B cell (primary cell): ENCODE measurements around the gene PPT2. TPM values are rescaled to one million over a fixed set of nuclear protein-coding genes. Genes with fewer than 3 reads are reported as not detected.
A peak's percentile ranks its signal among the peaks of the same experiment; 100 is the strongest.

Experiments
- ATAC-seq: fragments of 200-7000 bp; cut with Tn5 transposase; one replicate; pipeline ENCODE4 v1.10.0; 2021; ENCODE audit warnings: low read depth, mild to moderate bottlenecking, moderate number of reproducible peaks, moderate library complexity
- CTCF ChIA-PET: fragments of 350-600 bp; sonication (Branson Sonifier 250); formaldehyde crosslinking; loops from one replicate; lab custom pipeline; 2021; ENCODE audit warnings: antibody characterized with exemption, inconsistent platforms; lab: Charles Lee
- POLR2A ChIA-PET: fragments of 350-600 bp; sonication (Branson Sonifier 250); formaldehyde crosslinking; loops from one replicate; lab custom pipeline; 2021; ENCODE audit warnings: antibody characterized with exemption; lab: Charles Lee
- DNase-seq: peaks from one replicate; pipeline ENCODE4 v3.0.0; 2013
- H2AFZ ChIP-seq: 2 replicates; pipeline ENCODE4 v1.6.1; 2012; ENCODE audit warnings: mild to moderate bottlenecking, low read depth, low read length; ENCODE audit not compliant: insufficient read depth, poor library complexity, severe bottlenecking
- H3K27ac ChIP-seq, 2 donors: 1 replicate in 1 of 2; 2 replicates in 1 of 2; pipeline ENCODE4 v1.5.1; 2012 to 2013; ENCODE audit warnings: low read length in 2 of 2, mild to moderate bottlenecking in 2 of 2, moderate library complexity in 1 of 2
- H3K27me3 ChIP-seq, 4 experiments: fragments of 200-600 bp in 1 of 4; sonication (generic) in 1 of 4; replicated peaks in 1 of 4; 1 replicate in 2 of 4; 2 replicates in 2 of 4; pipeline versions ENCODE4 v1.6.1 to v1.7.0; 2013 to 2016; ENCODE audit warnings: low read length in 3 of 4, mild to moderate bottlenecking in 2 of 4, mixed read lengths in 1 of 4, moderate library complexity in 1 of 4; ENCODE audit not compliant: insufficient read depth in 4 of 4, control insufficient read depth in 3 of 4; ENCODE audit errors: control extremely low read depth in 1 of 4
- H3K36me3 ChIP-seq, 2 experiments: replicated peaks in 1 of 2; 1 replicate in 1 of 2; 2 replicates in 1 of 2; pipeline versions ENCODE4 v1.6.1 to v1.7.1; 2013; ENCODE audit warnings: low read length in 1 of 2; ENCODE audit not compliant: insufficient read depth in 2 of 2, control insufficient read depth in 1 of 2; ENCODE audit errors: control extremely low read depth in 1 of 2, extremely low read depth in 1 of 2
- H3K4me1 ChIP-seq, 2 donors: fragments of 200-600 bp in 1 of 2; sonication (generic) in 1 of 2; 1 replicate in 1 of 2; 2 replicates in 1 of 2; pipeline versions ENCODE4 v1.5.1 to v1.6.1; 2013 to 2017; ENCODE audit warnings: low read length in 2 of 2; ENCODE audit not compliant: control insufficient read depth in 2 of 2, insufficient read depth in 2 of 2
- H3K4me2 ChIP-seq: replicated peaks from 2 replicates; pipeline ENCODE3; 2012; ENCODE audit warnings: mild to moderate bottlenecking, low read depth, low read length; ENCODE audit not compliant: poor library complexity, severe bottlenecking
- H3K4me3 ChIP-seq, 5 experiments: fragments of 200-600 bp in 1 of 5; sonication (generic) in 1 of 5; 1 replicate in 3 of 5; 2 replicates in 2 of 5; pipeline versions ENCODE4 v1.5.1 to v1.7.0; 2011 to 2016; ENCODE audit warnings: low read length in 4 of 5, mild to moderate bottlenecking in 4 of 5, low read depth in 2 of 5, control low read depth in 1 of 5, moderate library complexity in 1 of 5; ENCODE audit not compliant: insufficient read depth in 1 of 5; ENCODE audit errors: control extremely low read depth in 1 of 5, extremely low read depth in 1 of 5
- H3K79me2 ChIP-seq: fragments of 200-600 bp; sonication (generic); one replicate; pipeline ENCODE4 v1.6.0; 2016; ENCODE audit warnings: low read length; ENCODE audit not compliant: control insufficient read depth, insufficient read depth
- H3K9ac ChIP-seq: fragments of 200-600 bp; sonication (generic); 2 replicates; pipeline ENCODE4 v1.6.1; 2017; ENCODE audit warnings: mild to moderate bottlenecking, low read length, moderate library complexity
- H3K9me3 ChIP-seq, 3 donors: one replicate each; pipeline versions ENCODE4 v1.6.1 to v1.7.1; 2013; ENCODE audit warnings: low read length in 2 of 3; ENCODE audit not compliant: control insufficient read depth in 2 of 3, insufficient read depth in 1 of 3; ENCODE audit errors: control extremely low read depth in 1 of 3
- H4K20me1 ChIP-seq: 2 replicates; pipeline ENCODE4 v1.6.0; 2012; ENCODE audit warnings: mild to moderate bottlenecking, low read length; ENCODE audit not compliant: insufficient read depth, control insufficient read depth, poor library complexity, severe bottlenecking
- H3K27ac Mint-ChIP-seq: one replicate; pipeline ENCODE4 v1.8.0; 2021; ENCODE audit warnings: mixed read lengths
- H3K27me3 Mint-ChIP-seq: one replicate; pipeline ENCODE4 v1.8.0; 2021; ENCODE audit warnings: mixed read lengths
- H3K4me1 Mint-ChIP-seq: one replicate; pipeline ENCODE4 v1.8.0; 2021; ENCODE audit warnings: mixed read lengths
- H3K4me3 Mint-ChIP-seq: one replicate; pipeline ENCODE4 v1.8.0; 2021; ENCODE audit warnings: mixed read lengths
- H3K9me3 Mint-ChIP-seq: one replicate; pipeline ENCODE4 v1.8.0; 2022; ENCODE audit warnings: mixed read lengths; ENCODE audit not compliant: insufficient read depth
- EZH2 ChIP-seq: IDR thresholded peaks from 2 replicates; pipeline ENCODE4 v1.6.1; 2012; ENCODE audit warnings: borderline replicate concordance, low read depth, mild to moderate bottlenecking, moderate library complexity, low read length; ENCODE audit not compliant: insufficient read depth, poor library complexity, severe bottlenecking
- WGBS: methylation state at CpG from one replicate; pipeline ENCODE4 v1.1.5; 2013; ENCODE audit warnings: missing lambda C conversion rate; ENCODE audit not compliant: insufficient coverage; 5-methylcytosine and 5-hydroxymethylcytosine counted together
- intact Hi-C: fragments of 100-400 bp; cut with micrococcal nuclease; formaldehyde crosslinking; loops from one replicate; pipeline ENCODE4 v1.10.0; 2022
- polyA plus RNA-seq: library from polyadenylated mRNA; depleted of rRNA; stranded (reverse); fragments of >200 nt; gene quantifications from 2 replicates; pipeline ENCODE4 v1.2.3, GENCODE V29; 2012
- total RNA-seq, 2 donors: library from RNA; stranded (reverse); fragments of 120-200 nt in 1 of 2; gene quantifications; 1 replicate in 1 of 2; 2 replicates in 1 of 2; pipeline versions ENCODE4 v1.2.3 to v1.2.4, GENCODE V29; 2013 to 2022
- TF ChIP-seq, protein P1 (sequence below): fragments of 200-600 bp; IDR thresholded peaks from one replicate; pipeline ENCODE4 v1.8.0; 2022; ENCODE audit warnings: antibody characterized with exemption, mild to moderate bottlenecking

PPT2 gene
- total and polyA plus RNA-seq, 2 donors (not counting 1 experiment from before 2014, with no cell fraction given), result 1.2 to 4.2 TPM

DNA sequence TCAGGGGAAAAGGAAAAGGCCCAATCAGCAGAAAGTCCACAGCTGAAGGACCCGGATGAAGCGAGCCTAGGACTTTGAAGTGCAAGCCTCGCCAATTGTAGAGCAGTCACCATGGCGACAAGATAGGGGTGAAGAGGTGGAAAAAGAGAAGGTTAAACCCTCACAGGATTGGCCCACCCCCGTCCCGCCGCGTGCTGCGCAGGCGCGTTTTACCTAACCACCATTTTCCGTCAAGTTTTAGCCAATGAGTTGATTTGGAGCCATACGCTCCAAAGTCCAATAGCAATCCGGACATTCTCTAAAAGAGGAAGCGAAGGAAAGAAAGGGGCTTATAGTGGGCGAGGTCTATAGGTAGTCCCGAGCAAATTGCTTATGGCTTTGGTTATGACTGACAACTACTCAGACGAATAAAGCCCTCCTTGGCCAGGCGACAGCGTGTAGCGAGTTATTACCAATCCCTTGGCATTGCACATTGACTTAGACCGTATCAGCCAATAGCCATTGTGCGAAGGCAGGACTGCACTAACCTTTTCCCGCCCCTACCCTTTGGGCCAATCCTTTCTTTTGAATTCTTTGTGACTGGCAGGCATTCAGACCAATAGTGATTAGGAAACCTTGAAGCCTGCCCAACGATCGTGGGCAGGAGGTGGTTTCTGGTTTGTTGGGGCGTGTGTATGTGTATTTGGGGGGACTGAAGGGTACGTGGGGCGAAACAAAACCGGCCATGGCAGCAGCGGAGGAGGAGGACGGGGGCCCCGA, 24.0 kb downstream of the PPT2 start, which contains the start of gene RNF5:
Gene RNF5, plus strand, starts transcription at position 618 of the 759 bp plus-strand sequence. Its CDS starts 107 bp downstream, at position 725.
- Histone ChIP-seq H3K79me2 (peaks cover 27% of the 10 kb centered on the region), H3K27me3 (no peaks in the 10 kb centered on the region), H3K27ac (peak within 1 kb of the TSS; percentile 97 to 98), H3K9me3 (no peaks in the 10 kb centered on the region), H2AFZ (peak within 1 kb of the TSS; percentile 86), H3K36me3 (peaks cover 0 to 27% of the 10 kb centered on the region in 2 experiments), H3K4me3 (peak within 1 kb of the TSS; percentile 68 to 92 (median 75)), H3K4me1 (peaks cover 34 to 47% of the 10 kb centered on the region in 2 donors), H3K9ac (peak within 1 kb of the TSS; percentile 81), H3K4me2 (peak within 1 kb of the TSS; percentile 93), H4K20me1 (no peaks in the 10 kb centered on the region)
- POLR2A ChIA-PET, result interaction anchor here (0.6 to 3.0 kb wide), 10 partner anchors 11 to 793 kb away, joined by 3 to 25 read pairs (median 7); partner anchors contain the start of genes FKBPL, GPSM3 and PBX2
- no peaks in the 10 kb centered on the region for H3K27me3 Mint-ChIP-seq
- peak; percentile 79 for ATAC-seq
- WGBS, result 0% methylated on average over 16 of the region's 33 CpGs
- peaks cover 68% of the 10 kb centered on the region for H3K4me1 Mint-ChIP-seq
- DNase-seq, result peak; percentile 99
- CTCF ChIA-PET, result interaction anchor here (0.9 to 1.4 kb wide), 3 partner anchors 13 to 23 kb away, joined by 3 to 6 read pairs (median 6); no protein-coding TSS in a partner anchor
- TF ChIP-seq, protein P1, sequence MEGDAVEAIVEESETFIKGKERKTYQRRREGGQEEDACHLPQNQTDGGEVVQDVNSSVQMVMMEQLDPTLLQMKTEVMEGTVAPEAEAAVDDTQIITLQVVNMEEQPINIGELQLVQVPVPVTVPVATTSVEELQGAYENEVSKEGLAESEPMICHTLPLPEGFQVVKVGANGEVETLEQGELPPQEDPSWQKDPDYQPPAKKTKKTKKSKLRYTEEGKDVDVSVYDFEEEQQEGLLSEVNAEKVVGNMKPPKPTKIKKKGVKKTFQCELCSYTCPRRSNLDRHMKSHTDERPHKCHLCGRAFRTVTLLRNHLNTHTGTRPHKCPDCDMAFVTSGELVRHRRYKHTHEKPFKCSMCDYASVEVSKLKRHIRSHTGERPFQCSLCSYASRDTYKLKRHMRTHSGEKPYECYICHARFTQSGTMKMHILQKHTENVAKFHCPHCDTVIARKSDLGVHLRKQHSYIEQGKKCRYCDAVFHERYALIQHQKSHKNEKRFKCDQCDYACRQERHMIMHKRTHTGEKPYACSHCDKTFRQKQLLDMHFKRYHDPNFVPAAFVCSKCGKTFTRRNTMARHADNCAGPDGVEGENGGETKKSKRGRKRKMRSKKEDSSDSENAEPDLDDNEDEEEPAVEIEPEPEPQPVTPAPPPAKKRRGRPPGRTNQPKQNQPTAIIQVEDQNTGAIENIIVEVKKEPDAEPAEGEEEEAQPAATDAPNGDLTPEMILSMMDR, result no peak
- TF ChIP-seq EZH2, result no peak
- intact Hi-C loops, result loop anchor here (1.0 to 5.0 kb wide), 9 partner anchors 17 to 1394 kb away; partner anchors contain the start of genes ATF6B, CSNK2B, HSD17B8 and LY6G5B
- peak within 1 kb of the TSS; percentile 99 for H3K27ac Mint-ChIP-seq
- H3K4me3 Mint-ChIP-seq, result peak within 1 kb of the TSS; percentile 97
- no peaks in the 10 kb centered on the region for H3K9me3 Mint-ChIP-seq
